Measurements from ENCODE around the gene ULK4. TPM values are rescaled to one million over a fixed set of nuclear protein-coding genes. Genes with fewer than 3 reads are reported as not detected.
"Not testable (repeated sequence)": the region's sequence is repeated elsewhere in the genome, so short reads cannot be mapped to it uniquely, and the experiment has no call there.

The ULK4 gene
- total and polyA plus RNA-seq, 2 experiments from 2014 or later: 1.8 to 3.7 TPM

GRCh38 chr3:41456162-41456561 is 505.7 kb downstream of the ULK4 start:
- Histone ChIP-seq H3K27me3 (no peaks in the 10 kb centered on the region), H3K4me3 (no peak overlapping the region), H3K9me3 (ENCODE audit: low read depth) (no peaks in the 10 kb centered on the region), H3K36me3 (no peaks in the 10 kb centered on the region), H3K4me1 (ENCODE audit: low read depth) (no peaks in the 10 kb centered on the region), H3K27ac (no peak overlapping the region)
- TF ChIP-seq, protein P1, sequence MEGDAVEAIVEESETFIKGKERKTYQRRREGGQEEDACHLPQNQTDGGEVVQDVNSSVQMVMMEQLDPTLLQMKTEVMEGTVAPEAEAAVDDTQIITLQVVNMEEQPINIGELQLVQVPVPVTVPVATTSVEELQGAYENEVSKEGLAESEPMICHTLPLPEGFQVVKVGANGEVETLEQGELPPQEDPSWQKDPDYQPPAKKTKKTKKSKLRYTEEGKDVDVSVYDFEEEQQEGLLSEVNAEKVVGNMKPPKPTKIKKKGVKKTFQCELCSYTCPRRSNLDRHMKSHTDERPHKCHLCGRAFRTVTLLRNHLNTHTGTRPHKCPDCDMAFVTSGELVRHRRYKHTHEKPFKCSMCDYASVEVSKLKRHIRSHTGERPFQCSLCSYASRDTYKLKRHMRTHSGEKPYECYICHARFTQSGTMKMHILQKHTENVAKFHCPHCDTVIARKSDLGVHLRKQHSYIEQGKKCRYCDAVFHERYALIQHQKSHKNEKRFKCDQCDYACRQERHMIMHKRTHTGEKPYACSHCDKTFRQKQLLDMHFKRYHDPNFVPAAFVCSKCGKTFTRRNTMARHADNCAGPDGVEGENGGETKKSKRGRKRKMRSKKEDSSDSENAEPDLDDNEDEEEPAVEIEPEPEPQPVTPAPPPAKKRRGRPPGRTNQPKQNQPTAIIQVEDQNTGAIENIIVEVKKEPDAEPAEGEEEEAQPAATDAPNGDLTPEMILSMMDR (IDR thresholded peaks at IDR 0.05; ENCODE audit: low read depth, low read length): no peak
- DNase-seq (ENCODE audit: low read depth in 1 of 2, low spot score in 1 of 2): no peak

DNA sequence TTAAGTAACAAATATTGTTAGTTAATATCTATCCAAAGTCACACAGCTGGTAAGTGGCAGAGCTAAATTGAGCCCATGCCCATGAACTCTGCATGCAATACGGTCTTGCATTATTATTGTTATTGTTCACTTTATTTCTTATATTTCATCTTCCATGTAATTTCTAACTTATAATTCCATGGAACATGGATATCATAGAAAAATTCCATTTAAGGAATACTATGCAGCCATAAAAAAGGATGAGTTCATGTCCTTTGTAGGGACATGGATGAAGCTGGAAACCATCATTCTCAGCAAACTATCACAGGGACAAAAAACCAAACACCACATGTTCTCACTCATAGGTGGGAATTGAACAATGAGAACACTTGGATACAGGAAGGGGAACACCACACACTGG is 508.3 kb downstream of the ULK4 start:
- H3K36me3 ChIP-seq; H3K9me3 ChIP-seq (ENCODE audit: low read depth); H3K27ac ChIP-seq; DNase-seq (ENCODE audit: low read depth in 1 of 2, low spot score in 1 of 2); H3K27me3 ChIP-seq; H3K4me1 ChIP-seq (ENCODE audit: low read depth); H3K4me3 ChIP-seq: not testable (repeated sequence)

DNA sequence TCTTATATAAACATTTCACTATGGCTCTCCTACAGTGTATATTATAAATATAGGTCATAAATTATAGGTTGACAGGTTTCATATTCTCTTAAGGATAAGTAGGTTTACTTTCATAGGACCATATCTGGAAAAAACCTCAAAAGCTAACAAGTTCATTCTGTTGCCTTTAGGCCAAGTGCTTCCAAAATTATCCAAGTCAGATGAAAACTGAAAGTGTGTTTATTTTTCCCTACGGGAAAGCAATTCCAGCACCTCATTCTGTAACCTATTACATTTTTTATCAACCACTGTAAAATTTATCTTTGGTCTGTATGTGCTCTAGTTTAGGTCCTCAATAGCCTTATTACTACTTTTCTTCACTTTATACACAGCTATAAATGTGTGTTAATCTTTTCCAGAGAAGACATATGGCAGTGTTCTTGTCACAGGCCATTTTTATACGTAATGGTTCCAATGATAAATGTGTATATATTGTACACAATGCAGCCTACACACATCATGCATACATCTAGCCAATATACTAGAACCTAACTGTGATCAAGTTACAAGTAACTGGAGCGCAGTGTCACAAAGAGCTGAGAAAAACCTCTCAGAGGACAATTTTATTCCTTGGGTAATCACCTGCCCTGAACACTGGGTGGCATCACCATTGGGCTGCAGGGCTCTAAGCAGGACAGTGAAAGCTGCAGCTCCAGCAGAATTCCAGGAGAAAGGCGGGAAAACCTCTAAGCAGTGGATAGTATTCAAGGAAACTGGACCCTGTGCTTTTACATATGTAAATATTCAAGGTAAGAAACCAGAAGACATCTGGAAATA is 511.3 kb downstream of the ULK4 start:
- no peaks in the 10 kb centered on the region for H3K36me3 ChIP-seq
- no peak overlapping the region for H3K4me3 ChIP-seq
- DNase-seq (ENCODE audit: low read depth in 1 of 2, low spot score in 1 of 2): peak in 1 of 2 donors; percentile 7
- no peak overlapping the region for H3K27ac ChIP-seq
- TF ChIP-seq, protein P1 (IDR thresholded peaks at IDR 0.05; ENCODE audit: low read depth, low read length): no peak
- H3K4me1 ChIP-seq (ENCODE audit: low read depth): no peaks in the 10 kb centered on the region
- H3K9me3 ChIP-seq (ENCODE audit: low read depth): no peaks in the 10 kb centered on the region
- H3K27me3 ChIP-seq: no peaks in the 10 kb centered on the region

DNA sequence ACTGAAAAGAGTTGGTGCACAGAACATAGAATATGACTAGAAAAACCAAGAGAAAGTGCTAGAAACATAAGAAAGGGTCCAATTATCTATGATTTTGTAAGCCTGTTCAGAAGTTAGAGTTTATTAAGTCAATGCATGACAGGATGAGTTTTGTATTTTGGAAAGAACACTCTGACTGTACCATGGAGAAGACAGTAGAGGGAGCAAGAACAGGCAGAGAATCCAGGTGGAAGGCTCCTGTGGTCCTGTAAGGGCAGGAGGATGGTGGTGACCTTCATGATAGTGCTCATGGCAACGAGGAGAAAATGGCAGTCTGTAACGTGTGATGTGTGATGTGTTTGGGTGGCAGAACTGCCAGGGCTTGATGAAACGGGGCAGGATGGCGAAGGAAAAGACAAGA is 513.5 kb downstream of the ULK4 start:
- no peaks in the 10 kb centered on the region for H3K9me3 ChIP-seq (ENCODE audit: low read depth)
- H3K27me3 ChIP-seq: no peaks in the 10 kb centered on the region
- H3K36me3 ChIP-seq: no peaks in the 10 kb centered on the region
- DNase-seq (ENCODE audit: low read depth in 1 of 2, low spot score in 1 of 2): no peak
- H3K4me1 ChIP-seq (ENCODE audit: low read depth): no peaks in the 10 kb centered on the region
- TF ChIP-seq, protein P1 (IDR thresholded peaks at IDR 0.05; ENCODE audit: low read depth, low read length): no peak
- no peak overlapping the region for H3K27ac ChIP-seq
- H3K4me3 ChIP-seq: no peak overlapping the region

DNA sequence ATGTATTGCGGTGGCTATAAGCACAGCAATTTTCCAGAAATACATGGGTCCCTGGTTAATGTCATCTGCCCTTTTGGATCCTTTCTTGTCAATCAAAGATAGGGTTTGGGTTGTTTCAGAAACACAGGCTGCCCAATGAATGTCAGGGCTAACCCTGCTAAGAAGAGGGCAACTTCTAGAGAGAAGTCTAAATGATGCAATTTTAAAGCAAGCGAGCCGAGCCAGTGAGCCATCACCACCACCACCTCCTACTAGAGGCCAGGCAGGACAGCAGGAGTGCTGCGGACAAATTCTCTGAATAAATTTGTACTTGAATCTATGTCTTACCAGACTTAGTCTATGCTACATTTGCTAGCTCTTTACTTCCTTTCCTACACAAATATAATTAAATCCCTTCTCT is 514.2 kb downstream of the ULK4 start:
- TF ChIP-seq, protein P1 (IDR thresholded peaks at IDR 0.05; ENCODE audit: low read depth, low read length): no peak
- Histone ChIP-seq H3K36me3 (no peaks in the 10 kb centered on the region), H3K4me3 (no peak overlapping the region), H3K27me3 (no peaks in the 10 kb centered on the region), H3K9me3 (ENCODE audit: low read depth) (no peaks in the 10 kb centered on the region), H3K27ac (no peak overlapping the region), H3K4me1 (ENCODE audit: low read depth) (no peaks in the 10 kb centered on the region)
- no peak for DNase-seq (ENCODE audit: low read depth in 1 of 2, low spot score in 1 of 2)

DNA sequence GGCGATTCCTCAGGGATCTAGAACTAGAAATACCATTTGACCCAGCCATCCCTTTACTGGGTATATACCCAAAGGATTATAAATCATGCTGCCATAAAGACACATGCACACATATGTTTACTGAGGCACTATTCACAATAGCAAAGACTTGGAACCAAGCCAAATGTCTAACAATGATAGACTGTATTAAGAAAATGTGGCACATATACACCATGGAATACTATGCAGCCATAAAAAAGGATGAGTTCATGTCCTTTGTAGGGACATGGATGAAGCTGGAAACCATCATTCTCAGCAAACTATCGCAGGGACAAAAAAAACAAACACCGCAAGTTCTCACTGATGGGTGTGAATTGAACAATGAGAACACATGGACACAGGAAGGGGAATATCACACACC is 515.6 kb downstream of the ULK4 start:
- H3K4me3 ChIP-seq; DNase-seq (ENCODE audit: low read depth in 1 of 2, low spot score in 1 of 2); H3K27me3 ChIP-seq; H3K4me1 ChIP-seq (ENCODE audit: low read depth); H3K9me3 ChIP-seq (ENCODE audit: low read depth); H3K27ac ChIP-seq; H3K36me3 ChIP-seq: not testable (repeated sequence)

Data from cardiac muscle cell (in vitro differentiated cells and primary cell).